Suprapubic skin (tissue), 4 donors: ENCODE measurements around the gene ST3GAL5.

Source experiments
- POLR2A ChIP-seq, 2 donors: fragments of 450-650 bp; IDR thresholded peaks; one replicate each; pipeline ENCODE4 v1.6.1; 2017; ENCODE audit warnings: antibody characterized with exemption in 2 of 2, mild to moderate bottlenecking in 2 of 2, moderate library complexity in 2 of 2
- POLR2AphosphoS5 ChIP-seq, 3 donors: sonication (generic); formaldehyde crosslinking; IDR thresholded peaks; one replicate each; pipeline ENCODE4 v1.6.1; 2017; ENCODE audit warnings: antibody characterized with exemption in 3 of 3

GRCh38 chr2:85899849-85900248 is 11.1 kb upstream of the ST3GAL5 start:
- no peak for TF ChIP-seq POLR2AphosphoS5 (IDR thresholded peaks at IDR 0.05)
- no peak for TF ChIP-seq POLR2A (IDR thresholded peaks at IDR 0.05)
